ENCODE data around the gene RBM12. TPM values are rescaled to one million over a fixed set of nuclear protein-coding genes. Genes with fewer than 3 reads are reported as not detected.

RBM12 gene
- total RNA-seq, 1 donor from 2014 or later = 49.6 TPM

DNA sequence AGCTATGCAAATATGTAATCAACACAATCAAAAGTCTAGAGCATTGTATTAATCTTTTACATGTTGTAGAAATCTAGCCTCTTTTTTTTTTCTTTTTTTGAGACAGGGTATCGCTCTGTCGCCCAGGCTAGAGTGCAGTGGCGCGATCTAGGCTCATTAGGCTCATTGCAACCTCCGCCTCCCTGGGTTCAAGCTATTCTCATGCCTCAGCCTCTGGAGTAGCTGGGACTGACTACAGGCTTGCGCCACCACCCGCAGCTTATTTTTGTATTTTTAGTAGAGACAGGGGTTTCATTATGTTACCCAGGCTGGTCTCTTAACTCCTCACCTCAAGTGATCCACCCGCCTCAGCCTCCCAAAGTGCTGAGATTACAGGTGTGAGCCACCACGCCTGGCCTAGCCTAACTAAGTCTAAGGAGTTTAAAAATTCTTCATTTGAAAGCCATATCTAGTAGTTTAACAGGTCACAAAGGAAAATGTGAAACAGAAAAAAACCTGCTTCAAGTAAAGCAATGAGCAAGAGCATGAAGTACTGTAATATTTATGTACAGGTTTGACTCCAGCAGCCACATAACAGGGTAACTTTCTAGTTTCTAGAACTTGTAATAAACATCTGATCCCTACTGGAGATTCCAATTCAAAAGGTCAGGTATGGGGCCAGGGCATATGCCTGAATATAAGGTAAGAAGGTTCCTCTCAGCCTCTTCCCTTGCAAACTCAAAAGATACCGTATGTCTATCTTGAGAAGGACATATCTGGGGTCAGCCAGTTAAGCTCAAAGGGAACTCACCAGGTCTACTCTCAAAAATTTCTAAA is 4.4 kb downstream of the RBM12 start:
- no peak for DNase-seq (ENCODE audit: low spot score)

GRCh38 chr20:35657271-35657670 is 7.4 kb downstream of the RBM12 start:
- no peak for DNase-seq (ENCODE audit: low spot score)

DNA sequence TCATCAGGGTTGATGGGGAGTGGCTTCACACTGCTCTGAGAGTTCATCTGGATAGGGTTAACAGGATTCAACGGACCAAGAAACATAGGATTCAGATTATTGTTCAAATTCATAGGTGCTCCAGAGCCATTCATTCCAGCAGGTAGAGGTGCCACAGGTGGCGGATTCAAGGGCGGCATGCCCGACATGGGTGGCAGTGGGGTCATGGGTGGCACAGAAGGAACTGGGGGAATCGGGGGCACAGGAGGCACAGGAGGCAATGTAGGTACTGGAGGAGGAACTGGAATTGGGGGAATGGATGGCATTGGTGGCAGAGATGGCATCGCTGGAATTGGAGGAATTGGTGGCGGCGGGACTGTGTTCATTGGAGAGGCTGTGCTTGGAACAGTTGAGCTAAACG is 10.3 kb downstream of the RBM12 start:
- no peak for DNase-seq (ENCODE audit: low spot score)

DNA sequence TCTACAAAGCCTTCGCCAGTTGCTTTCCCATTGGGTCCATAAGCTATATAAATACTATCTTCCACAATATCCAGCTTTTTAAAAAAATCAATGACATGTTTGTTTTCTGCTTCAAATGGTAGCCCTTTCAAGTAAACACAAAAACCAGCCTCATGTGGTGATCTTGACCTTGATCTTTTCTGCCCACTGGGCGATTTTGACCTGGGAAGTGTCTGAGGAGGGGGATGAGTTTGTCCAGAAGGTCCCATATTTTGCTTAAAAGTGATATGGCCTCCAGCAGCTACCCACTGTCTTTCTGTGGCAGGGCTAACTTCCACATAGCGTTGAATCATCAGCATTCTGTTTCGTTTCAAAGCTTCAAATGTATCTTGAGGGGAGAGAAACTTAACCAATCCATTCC is 10.8 kb downstream of the RBM12 start:
- no peak for DNase-seq (ENCODE audit: low spot score)

DNA sequence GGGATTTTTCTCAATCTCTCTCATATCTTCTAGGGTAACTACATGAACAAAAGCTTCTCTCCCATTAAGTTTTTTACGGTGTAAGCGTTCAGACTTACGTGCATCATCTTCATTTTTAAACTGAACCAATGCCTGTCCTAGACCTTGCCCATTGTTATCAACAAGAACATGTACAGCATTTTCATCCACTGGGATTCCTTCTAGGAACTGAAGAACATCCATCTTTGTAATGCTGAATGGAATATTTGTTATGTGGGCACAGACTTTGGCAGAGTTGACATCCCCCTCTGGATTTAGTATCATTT is 11.3 kb downstream of the RBM12 start:
- DNase-seq (ENCODE audit: low spot score) = no peak

DNA sequence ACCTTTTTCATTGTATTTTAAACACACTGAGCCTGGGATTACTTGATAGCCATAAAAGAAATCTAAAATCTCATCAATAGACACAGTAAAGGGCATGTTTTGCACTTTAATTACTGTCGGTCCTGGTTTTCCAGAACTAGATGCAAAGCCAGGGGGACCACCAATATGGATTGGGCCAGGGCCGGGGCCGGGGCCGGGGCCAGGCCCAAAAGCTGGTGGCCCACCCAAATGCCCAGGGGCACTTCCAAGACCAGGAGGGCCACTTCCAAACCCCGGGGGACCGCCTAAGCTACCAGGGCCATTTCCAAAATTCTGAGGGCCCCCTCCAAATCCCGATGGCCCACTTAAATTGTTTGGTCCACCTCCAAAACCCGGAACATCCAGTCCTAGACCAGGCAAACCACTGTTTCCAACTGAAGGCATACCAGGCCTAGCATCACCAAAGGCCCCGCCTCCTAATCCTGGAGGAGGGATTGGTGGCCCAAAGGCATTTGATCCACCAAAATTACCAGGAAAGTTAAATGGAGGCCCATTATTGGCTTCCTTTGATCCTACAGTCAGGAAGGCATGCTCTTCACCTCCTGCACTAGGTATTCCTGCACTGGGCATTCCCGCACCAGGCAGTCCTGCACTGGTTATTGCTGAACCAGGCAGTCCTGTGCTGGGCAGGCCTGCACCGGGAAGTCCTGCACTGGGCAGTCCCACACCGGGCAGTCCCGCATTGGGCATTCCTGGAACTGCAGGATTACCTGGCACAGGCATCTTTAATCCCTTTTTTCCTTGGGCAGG is 11.9 kb downstream of the RBM12 start:
- no peak for DNase-seq (ENCODE audit: low spot score)

GRCh38 chr20:35651958-35652357 is 12.7 kb downstream of the RBM12 start:
- DNase-seq (ENCODE audit: low spot score) = no peak

- no peak for DNase-seq (ENCODE audit: low spot score)
These were observed 14.1 kb downstream of the RBM12 start for GRCh38 chr20:35650632-35651031.

DNA sequence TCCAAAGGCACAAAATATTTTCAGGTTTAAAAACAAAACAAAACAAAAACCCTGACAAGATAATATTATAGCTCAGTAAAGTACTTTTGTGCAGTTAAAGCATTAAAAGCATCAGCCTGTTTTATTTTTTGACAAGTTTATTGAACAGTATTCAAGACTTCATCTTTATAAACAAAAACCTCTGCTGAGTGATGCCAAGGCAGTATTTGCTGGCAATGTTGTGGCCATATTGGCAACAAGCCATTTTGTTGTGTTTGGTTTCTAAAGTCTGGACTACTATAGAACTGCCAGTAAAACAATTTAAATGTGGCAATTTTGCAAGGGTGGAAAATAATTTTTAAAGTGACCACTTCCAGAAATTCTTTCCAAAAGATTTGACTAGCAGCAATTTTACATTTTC is 15.9 kb downstream of the RBM12 start:
- DNase-seq (ENCODE audit: low spot score) = no peak

GRCh38 chr20:35644806-35645205 is 19.9 kb downstream of the RBM12 start:
- DNase-seq (ENCODE audit: low spot score) = no peak

GRCh38 chr20:35643045-35643444 is 21.7 kb downstream of the RBM12 start:
- DNase-seq (ENCODE audit: low spot score) = no peak

DNA sequence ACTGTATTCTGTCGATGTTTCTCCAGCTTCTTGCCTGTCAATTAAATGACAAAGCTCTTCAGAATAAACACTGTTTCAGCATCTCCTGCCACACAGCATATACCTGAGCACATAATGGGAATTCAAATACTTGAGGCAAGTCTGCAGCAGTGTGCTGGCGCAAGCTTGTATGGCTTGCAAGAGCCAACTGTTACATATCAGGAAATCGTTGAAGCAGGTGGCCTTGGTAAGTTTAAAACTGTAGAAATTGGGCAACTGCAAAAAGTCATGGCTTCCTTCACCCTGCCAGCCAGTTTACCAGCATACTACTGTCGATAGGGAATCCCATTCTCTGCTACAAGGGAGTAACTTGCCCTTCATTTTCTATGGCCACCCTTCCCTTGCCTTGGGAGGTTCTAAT is 23.0 kb downstream of the RBM12 start:
- DNase-seq (ENCODE audit: low spot score) = no peak

- no peak for DNase-seq (ENCODE audit: low spot score)
These were observed 24.0 kb downstream of the RBM12 start for GRCh38 chr20:35640724-35641123.

DNA sequence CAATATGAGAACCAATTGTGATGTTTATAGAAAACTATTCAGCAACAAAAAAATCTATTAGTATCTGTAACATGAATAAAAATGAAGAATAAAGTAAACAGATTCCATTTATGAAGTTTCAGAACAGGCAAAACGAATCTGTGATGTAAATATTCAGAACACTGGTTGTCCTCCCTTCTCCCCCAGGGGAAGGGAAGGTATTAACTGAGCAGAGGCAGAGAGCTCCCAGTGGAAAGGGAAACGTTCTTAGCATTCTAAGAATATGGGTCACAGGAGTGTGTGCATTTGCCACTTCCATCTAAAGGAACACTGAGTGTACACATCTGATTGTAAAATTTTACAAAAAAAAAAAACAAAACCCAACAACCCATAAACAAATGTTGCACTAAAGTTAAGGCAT is 25.9 kb downstream of the RBM12 start:
- no peak for DNase-seq (ENCODE audit: low spot score)

DNA sequence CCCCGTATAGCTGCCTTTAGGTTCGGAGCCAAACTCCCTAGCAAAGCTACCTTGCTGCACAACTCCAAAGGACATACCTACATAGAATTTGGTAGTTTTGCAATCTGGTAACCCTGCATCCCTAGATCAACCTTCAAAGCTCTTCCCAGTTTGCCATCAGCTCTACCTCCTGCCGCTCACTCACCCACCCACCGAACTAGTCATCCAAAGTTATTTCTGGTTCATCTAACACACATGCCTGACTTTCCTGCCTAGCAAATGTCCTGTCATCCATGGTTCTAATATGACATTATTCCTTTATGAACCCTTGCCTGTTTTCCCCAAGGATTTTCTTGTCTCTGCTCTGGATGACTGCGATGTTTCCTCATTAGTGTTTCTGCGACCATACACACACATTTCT is 27.4 kb downstream of the RBM12 start:
- DNase-seq (ENCODE audit: low spot score) = no peak

DNA sequence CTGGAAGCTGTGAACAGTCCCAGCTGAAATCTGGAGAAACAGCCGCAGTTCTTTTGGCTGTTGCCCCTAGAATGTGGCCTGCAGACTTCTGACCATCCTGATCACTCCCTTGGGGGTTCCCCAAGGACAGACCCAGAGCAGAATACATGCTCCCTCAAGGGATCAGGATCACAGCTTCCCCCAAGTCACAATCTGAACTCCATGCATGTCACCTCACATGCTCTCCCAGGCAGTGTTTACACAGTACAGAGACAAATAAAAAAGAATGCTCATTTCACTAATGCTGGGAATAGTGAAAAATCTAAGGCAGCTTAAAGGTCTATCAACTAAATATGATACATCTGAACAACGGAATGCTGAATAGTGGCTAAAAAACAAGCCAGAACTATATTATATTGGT is 28.6 kb downstream of the RBM12 start:
- no peak for DNase-seq (ENCODE audit: low spot score)

DNA sequence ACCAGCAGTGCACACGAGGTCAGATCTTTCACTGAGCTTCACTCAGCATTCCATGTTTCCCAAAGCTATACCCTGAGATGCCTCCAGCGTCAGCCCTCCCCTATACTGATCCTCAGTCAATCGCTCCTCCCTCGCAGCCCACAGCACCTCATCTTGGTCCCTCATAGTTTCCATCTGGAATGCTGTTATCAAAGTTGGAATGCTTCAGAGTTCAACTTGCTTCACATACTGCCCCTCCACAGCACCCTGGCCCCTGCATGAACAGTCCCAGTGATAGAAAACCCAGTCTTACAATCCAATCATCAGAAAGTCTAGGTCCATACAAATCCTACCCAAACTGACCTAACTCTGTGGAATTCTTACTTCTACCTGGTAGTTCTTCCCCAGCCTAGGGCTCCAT is 29.0 kb downstream of the RBM12 start:
- peak; percentile 16 for DNase-seq (ENCODE audit: low spot score)

GRCh38 chr20:35632539-35633115 is 32.1 kb downstream of the RBM12 start:
- no peak for DNase-seq (ENCODE audit: low spot score)

DNA sequence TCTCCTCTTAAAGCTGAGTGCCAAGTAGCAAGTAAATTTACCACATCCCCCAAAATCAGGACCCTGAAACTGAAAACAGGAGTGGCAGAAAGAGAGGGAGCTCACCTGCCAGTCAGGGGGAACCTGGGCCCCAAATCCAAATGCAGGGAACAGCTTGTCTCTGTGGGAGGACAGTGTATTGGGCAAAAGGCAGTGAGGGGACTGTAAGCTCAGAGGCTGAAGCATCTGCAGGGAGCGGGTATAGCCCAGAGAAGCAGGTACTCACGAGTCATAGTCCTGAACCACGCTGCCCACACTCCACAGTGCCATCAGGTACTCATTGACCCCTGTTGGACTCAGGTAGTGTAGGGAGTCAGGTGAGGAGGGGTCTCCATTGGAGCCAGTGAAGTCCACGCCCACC is 34.1 kb downstream of the RBM12 start:
- DNase-seq (ENCODE audit: low spot score) = no peak

DNA sequence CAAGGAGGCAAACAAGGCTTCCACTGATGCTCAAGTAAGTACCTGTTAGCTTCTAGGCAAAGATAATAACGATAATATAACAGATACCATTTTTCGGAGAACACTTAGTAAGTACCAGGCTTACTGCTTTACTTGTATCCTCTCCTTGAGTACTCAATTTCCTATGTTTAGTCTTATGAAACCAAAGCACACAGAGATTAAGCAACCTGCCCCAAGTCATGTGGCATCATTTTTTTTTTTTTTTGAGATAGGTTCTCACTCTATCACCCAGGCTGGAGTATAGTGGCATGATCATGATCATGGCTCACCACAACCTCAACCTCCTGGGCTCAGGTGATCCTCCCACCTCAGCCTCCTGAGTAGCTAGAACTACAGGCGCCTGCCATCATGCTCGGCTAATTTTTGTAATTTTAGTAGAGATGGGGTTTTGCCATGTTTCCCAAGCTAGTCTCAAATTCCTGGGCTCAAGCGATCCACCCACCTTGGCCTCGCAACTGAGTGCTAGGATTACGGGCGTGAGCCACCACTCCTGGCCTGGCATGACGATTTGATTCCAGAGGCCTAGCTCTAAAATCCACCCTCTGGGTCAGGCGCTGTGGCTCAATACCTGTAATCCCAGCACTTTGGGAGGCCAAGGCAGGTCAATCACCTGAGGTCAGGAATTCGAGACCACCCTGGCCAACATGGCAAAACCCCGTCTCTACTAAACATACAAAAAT is 35.1 kb downstream of the RBM12 start:
- no peak for DNase-seq (ENCODE audit: low spot score)

GRCh38 chr20:35627121-35627520 is 37.6 kb downstream of the RBM12 start:
- no peak for DNase-seq (ENCODE audit: low spot score)

DNA sequence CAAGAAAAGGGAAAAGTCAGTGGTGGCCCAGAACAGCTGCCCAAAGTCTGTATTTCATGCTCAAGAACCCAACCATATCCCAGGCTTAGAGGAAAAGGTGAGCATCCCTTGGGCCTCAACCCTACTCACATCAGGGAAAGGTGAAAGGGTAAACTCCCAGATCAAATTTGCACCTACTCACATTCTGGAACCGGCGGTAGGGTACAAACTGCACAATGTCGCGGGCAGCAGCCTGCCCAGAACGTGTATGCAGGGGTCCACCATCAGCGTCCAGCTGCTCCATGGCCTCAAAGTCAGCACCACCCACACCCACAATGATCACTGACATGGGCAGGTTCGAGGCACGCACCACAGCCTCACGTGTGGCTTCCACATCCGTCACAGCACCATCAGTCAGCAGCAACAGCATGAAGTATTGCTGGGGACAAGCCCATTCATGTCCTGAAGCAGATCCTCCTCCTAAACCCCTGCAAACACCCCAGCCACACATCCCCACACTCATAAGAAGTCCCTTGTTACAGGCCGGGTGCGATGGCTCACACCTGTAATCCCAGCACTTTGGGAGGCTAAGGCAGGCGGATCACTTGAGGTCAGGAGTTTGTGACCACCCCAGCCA is 38.2 kb downstream of the RBM12 start:
- no peak for DNase-seq (ENCODE audit: low spot score)
